Posterior vena cava (tissue), 2 donors: ENCODE measurements around the gene GPR15LG. TPM values are rescaled to one million over a fixed set of nuclear protein-coding genes. Genes with fewer than 3 reads are reported as not detected.
"Not testable (repeated sequence)": the region's sequence is repeated elsewhere in the genome, so short reads cannot be mapped to it uniquely, and the experiment has no call there.

ENCODE experiments used
- DNase-seq: peaks from one replicate; pipeline ENCODE4 v3.0.0-alpha.2; 2020; ENCODE audit warnings: low spot score
- intact Hi-C, 2 donors: fragments of 100-400 bp; cut with DNase I; formaldehyde crosslinking; loops; one replicate each; pipeline versions ENCODE4 v1.14.1 to v1.14.2; 2022 to 2023
- total RNA-seq, 2 donors: library from RNA; stranded (reverse); fragmentation: NEBNext Ultra II Directional; extraction: Animal tissue kit (Norgen Biotek cat#: 25700); gene quantifications; one replicate each; pipeline ENCODE4 v1.2.1, GENCODE V29; 2021
- donor health status: DM: yes; HTN: yes; CAD: no.
- donor health status: DM: yes; HTN: yes; CAD: no.

The GPR15LG gene
- total RNA-seq, 2 donors from 2014 or later = not detected

DNA sequence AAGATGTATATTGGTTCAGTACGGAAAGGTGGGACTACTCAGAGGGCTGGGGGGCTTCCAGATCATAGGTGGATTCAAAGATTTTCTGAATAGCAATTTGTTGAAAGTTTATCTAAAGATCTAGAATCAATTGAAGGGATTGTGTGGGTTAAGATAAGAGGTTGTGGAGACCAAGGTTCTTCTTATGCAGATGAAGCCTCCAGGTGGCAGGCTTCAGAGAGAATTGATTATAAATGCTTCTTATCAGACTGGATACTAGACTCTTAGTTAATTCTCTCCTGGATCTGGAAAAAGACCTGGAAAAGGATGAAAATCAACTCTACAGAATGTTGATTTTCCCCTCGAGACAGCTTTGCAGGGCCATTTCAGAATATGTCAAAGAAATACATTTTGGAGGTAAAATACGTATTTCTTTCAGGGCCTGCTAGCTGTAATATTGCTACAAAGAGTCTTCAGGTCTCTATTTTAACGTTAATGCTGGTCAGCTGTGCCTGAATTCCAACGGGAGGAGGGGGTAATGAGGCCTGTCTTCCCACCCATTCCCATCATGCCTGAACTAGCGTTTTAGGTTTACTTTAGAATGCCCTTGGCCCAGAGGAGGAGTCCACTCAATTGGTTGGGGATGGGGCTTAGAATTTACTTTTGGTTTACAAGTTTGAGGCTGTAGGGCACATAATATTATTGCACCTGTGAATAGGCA lies 12.8 kb upstream of the GPR15LG start:
- intact Hi-C loops = no loop called here
- no peak for DNase-seq

DNA sequence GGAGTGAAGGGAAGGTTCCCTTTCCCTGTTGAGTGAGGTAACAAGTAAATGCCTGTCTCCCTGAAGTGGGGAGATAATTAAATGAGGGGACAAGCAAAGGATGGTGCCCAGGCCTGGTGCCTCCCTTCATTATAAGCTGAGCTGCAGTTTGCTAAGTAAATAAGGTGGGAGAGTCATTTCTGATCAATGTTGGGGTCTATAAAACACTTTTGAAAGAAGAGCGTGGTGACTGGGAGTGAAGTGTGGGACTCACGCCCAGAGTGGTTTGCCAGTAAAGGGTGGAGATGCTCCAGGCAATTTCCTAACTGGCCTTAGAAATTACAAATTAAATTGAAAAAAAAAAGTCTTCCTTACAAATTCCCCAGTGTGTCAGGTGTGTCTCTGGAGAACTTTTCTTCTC lies 9.6 kb upstream of the GPR15LG start:
- intact Hi-C loops = no loop called here
- no peak for DNase-seq

DNA sequence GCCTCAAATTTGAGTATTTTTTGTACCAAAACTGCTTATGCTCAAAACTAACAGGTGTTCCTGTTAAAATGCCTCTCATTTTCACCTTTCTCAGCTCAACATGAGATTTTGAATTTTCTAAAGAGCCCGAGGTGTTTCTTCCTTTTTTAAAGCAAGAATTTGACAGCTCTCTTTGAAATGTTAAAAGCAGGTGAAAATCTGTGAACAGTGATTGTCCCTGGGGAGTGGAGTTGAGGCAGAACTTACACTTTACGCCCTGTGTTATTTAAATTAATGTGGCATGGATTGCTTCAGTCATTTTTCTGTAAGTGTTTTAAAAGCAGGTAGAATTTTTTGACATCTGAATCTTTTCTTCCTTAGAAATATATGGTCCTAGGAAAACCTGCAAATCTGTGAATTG lies 9.2 kb upstream of the GPR15LG start:
- intact Hi-C loops = no loop called here
- no peak for DNase-seq

DNA sequence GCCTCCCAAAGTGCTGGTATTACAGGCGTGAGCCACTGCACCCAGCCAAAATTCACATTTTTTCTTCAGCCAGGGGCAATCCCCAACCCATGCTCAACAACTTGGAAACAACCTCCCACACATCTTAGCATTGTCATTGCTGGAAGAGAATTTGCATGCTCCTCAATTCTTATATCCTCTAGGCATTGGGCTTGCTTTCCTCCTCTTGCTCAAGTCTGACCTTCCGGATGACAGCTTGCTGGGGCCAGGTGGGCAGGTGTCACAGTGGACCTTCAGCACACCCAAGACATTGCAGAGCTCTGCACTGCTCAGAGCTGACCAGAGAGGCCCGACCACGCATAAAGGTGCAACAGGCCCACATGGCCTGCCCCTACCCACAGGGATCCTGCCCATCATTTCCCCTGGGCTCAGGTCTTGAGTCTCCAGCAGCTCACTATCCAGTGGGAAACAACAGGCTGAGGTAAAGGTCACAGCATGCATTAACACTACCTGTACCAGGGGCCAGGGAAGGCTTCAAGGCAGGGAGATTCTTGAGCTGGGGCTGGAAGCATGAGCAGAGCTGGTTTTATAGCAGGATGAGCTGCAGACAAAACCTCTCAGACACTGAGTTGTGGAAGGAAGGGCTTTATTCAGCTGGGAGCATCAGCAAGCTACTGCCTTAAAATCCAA lies 6.8 kb upstream of the GPR15LG start:
- intact Hi-C loops = no loop called here
- DNase-seq = no peak

DNA sequence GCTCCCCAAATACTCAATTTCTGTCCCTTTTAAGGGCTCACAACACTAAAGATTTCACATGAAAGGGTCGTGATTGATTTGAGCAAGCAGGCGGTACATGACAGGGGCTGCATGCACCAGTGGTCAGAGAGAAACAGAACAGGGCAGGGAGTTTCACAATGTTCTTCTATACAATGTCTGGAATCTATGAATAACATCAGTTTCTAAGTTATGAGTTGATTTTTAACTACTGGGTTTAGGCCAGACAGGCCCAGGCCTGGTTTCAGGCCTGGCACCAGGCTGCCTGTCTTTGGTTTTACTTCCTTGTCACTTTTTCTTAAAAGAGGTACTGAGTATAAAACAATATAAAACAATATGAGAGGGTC lies 6.3 kb upstream of the GPR15LG start:
- intact Hi-C loops, DNase-seq: not testable (repeated sequence)

DNA sequence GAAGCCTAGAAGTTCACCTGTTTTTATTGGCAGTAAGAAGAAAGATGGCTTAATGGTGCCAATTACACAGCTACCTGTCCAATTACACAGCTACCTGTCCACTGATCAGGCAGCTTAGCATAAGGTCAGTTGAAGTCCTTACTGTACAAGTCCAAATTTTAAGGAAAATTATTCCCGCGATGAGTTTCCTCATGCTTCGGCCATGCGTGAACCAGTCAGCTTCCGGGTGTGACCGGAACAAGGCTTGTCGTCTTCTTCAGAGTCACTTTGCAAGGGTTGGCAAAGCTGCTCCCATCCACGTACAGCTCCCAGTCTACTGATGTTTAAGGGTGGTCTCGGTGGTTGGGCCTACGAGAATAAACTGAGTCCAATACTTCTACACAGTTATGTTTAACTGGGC lies 5.2 kb upstream of the GPR15LG start:
- intact Hi-C loops, DNase-seq: not testable (repeated sequence)

DNA sequence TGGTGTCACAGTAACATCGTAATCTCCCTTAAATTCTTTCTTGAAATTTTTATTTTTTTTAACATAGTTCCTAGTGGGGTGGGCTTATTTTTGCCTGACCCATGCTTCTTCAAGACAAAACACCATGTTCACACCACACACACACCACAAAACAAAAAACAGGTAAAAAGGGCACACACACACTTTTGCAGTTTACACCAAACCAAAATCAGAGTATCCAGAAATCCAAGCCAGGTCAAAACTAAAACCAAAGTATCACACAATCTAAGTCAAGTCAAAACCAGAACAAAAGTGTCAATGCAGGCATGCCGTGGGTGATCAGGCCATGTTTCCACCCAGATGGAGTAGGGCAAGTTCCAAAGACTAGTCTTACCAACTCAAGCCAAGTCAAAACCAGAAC lies 2.4 kb upstream of the GPR15LG start:
- DNase-seq, intact Hi-C loops: not testable (repeated sequence)

DNA sequence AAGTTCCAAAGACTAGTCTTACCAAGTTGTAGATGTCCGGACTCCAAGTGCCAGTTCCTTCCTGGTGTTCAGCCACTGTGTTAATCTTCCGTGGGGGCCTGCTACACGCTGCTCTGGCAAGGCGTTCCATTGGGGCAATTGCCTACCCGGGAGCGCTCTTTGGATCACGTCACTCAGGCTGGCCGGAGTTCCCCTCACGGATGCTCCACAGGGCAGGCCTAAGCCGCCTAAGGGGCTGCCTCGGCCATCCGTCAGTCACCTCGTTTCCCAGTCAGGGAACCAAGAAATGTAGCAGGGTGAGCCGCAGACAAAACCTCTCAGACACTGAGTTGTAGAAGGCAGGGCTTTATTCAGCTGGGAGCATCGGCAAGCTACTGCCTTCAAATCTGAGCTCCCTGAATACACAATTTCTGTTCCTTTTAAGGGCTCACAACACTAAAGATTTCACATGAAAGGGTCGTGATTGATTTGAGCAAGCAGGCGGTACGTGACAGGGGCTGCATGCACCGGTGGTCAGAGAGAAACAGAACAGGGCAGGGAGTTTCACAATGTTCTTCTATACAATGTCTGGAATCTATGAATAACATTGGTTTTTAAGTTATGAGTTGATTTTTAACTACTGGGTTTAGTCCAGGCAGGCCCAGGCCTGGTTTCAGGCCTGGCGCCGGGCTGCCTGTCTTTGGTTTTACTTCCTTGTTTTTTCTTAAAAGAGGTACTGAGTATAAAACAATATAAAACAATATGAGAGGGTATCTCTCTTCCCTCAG lies 1.7 kb upstream of the GPR15LG start:
- intact Hi-C loops, DNase-seq: not testable (repeated sequence)

DNA sequence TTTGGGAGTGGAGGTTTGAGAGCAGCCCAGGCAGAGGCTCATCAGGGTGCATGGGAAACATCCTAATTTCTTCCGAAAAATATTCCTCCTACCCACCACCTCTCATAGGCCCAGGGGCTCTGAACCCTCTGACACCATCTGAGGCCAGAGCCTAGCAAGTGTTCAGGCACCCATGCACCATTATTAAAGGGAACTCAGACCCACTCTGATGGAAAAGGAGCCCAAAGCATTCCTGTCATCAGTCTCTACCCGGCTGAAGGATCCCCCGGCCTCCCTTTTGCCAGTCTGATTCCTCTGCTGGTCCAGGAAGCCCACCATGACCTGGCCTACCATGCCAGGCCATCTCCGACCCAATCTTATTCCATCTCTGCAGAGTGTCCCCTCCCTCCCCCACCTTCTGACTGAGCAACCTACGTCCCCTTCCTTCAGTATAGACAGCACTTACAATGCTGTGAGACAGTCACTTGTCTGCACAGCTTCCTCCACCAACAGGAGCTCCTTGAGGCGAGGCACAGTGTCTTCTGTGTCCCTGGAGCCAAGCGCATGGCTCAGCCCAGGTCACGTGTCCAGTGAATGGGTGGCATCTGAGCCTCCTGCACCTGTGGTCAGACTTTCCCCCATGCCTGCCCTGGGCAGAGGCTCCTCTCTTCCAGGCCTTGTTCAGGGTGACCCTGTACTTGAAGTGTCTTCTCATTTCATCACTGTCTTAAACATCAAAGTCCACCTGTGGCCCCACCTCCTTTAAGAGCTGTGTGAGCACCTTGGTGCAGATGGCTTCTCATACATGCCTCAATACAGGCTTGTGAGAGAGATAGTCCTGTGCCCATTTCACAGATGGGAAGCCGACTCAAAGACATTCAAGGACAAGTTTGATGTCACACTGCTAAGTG lies 889 bp upstream of the GPR15LG start:
- intact Hi-C loops = no loop called here
- no peak for DNase-seq

DNA sequence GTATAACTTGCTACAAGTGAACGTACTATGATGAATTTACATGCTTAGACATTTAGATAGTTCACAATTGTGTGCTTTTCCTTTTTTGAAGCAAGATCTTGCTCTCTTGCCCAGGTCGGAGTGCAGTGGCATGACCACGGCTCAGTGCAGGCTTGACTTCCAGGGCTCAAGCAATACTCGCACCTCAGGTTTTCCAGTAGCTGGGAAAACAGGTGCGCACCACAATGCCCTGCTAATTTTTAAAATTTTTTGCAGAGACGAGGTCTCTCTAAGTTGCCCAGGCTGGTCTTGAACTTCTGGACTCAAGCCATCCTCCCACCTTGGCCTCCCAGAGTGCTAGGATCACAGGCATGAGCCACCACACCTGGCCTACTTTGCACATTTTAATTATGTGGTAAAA lies 1.8 kb downstream of the GPR15LG start:
- no peak for DNase-seq
- intact Hi-C loops = no loop called here

DNA sequence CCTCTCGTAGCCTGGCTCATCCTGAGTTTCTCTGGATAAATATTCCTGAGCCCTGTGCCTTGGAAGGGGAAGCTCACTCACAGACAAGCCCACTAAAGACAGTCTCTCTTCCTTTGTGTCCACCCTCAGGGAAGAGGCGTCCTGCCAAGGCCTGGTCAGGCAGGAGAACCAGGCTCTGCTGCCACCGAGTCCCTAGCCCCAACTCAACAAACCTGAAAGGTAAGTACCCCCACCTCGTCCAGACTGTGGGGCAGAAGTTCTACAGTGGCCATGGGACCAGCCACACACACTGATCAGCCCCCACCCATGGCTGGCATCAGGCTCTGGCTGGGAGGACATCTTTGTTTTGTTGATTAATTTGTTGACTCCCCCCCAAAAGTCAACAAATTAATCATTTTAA lies 2.8 kb downstream of the GPR15LG start:
- intact Hi-C loops = no loop called here
- DNase-seq = no peak

DNA sequence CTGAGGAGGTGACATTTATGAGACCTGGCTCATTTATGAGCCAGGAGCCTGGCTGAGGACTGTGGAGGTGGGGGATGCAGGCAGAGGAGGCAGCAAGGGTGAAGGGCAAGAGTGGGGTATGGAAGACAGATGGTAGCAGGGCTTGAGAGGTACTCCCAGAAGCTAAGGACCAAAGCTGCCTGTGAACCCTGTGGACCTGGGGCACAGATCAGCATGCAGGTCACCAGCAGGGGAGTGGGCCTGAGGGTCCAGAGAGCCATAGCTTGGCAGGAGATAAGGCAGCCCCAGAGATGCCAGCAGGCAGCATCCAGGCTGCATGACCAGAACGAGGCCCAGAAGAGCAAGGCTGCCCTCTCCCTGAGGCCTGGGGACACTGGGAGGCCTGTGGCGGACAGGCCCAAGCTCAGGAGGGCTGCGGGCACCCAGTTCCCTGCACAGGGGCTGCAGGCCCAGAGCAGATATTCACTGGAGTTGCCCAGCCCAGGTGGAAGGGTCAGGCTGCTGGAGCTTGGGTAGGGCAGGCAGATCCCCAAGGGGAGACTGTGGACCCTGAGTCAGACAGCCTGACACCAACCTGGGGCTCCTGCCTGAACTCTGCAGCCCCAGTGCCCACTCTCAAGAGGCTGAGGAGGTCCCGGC lies 3.4 kb downstream of the GPR15LG start:
- DNase-seq = no peak
- intact Hi-C loops = no loop called here

DNA sequence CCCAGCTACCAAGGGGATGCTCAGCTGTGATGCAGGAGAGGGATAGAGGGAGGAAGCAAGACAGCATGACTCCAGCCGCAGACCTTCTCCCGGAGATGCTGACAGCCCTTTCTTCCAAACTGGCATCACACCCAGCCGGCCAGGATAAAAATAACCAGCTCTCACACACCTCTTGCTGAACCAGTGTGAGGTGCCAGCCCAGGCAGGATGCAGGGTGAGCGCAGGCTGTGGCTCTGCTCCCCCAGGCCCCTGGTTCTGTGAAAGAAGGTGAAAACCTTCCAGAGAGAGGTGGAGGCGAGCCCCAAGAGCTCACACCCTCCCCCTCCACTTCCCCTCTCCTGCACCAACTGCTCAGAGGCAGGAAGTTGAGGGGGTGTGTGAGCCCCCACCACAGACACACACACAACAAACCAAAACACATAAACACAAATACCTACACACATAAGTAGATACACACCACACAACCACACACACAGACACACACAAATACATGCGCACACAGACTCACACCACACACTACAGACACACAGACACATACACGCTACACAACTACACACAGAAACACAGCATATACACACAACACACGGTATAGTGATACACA lies 4.0 kb downstream of the GPR15LG start:
- DNase-seq = no peak
- intact Hi-C loops = no loop called here

DNA sequence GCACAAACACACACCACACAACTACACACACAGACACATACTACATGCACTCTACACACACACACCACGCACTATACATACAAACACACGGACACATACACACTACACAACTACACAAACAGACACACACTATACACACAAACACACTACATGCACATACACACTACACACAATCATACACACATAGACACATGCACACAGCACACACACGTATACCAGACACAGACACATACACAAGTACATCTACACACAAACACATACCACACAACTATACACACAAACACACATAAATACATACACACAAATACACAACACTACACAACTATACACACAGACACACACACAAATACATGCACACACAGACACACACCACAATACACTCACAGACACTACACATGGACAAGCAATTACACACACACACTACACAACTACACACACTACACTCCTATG lies 4.6 kb downstream of the GPR15LG start:
- no peak for DNase-seq
- intact Hi-C loops = no loop called here

DNA sequence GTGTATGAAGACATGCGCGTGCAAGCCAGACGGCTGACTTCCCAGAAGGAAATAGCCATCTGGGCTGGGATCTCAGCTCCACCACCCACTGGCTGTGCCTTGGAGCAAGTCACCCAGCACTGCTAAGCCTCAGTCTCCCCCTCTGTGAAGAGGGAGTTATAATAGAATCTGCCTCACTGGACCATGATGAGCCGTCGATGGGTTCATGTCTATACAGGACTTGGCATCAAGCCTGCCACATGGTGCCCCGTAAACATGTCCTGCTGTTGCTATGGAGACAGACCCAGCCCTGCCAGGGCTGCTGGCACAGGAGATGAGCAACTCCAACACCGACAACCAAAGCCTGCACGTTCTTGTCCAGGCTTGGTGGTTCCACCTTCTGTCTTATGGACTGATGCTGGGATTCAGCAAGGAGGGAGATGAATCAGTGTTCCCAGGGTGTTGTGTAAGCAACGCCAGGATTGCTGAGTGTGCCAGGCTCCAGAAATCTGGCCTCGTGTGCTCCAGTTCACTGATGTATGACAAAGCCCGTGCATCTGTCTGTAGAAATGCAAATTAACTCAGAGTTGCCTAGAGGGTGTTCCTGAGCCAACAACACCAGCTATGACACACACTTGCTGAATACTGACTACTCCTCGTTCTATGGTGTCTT lies 5.6 kb downstream of the GPR15LG start:
- intact Hi-C loops = no loop called here
- DNase-seq = no peak

DNA sequence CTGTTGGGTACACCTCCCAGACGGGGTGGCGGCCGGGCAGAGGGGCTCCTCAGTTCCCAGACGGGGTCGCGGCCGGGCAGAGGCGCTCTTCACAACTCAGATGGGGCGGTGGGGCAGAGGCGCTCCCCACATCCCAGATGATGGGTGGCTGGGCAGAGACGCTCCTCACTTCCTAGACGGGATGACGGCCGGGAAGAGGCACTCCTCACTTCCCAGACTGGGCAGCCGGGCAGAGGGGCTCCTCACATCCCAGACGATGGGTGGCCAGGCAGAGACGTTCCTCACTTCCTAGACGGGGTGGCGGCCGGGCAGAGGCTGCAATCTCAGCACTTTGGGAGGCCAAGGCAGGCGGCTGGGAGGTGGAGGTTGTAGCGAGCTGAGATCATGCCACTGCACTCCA lies 6.8 kb downstream of the GPR15LG start:
- DNase-seq, intact Hi-C loops: not testable (repeated sequence)

DNA sequence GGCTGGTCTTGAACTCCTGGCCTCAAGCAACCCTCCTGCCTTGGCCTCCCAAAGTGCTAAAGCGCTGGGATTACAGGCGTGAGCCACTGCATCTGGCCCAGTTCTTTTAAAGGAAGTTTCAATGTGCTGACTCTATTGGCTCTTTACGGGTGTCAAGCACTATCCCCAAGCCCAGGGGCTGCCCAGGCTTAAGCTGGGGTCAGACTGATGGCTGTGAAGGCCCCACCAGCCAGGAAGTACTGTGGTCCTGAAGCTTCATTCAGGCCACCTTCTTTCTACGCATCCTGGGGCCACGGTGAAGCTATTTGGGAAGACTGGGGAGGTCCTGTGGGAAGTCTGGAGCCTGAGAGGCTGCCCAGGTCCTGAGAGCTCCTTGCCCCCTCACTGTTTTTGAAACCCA lies 8.0 kb downstream of the GPR15LG start:
- intact Hi-C loops = no loop called here
- DNase-seq = no peak

DNA sequence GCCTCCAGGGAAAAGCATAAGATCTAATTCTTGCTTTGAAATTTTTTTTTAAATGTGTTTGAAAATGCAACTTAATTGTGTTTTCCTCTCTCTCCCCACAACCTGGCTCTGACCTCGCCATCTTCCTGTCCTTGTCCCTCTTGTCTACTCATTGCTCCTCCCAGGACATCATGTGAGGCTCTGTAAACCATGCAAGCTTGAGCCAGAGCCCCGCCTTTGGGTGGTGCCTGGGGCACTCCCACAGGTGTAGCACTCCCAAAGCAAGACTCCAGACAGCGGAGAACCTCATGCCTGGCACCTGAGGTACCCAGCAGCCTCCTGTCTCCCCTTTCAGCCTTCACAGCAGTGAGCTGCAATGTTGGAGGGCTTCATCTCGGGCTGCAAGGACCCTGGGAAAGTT lies 10.9 kb downstream of the GPR15LG start:
- intact Hi-C loops = no loop called here
- no peak for DNase-seq
